Esophagus muscularis mucosa (tissue), 4 donors: ENCODE data around the gene HAGH. TPM values are rescaled to one million over a fixed set of nuclear protein-coding genes. Genes with fewer than 3 reads are reported as not detected.

Experiments used
- DNase-seq: peaks from one replicate; pipeline ENCODE4 v3.0.0-alpha.2; 2017; ENCODE audit errors: extremely low spot score
- H3K27ac ChIP-seq, 4 donors: fragments of 200-600 bp; sonication (generic); replicated peaks in 1 of 4; 1 replicate in 3 of 4; 2 replicates in 1 of 4; pipeline ENCODE4 v1.5.1; 2016 to 2019; ENCODE audit warnings: mild to moderate bottlenecking in 1 of 4
- H3K27me3 ChIP-seq, 4 donors: fragments of 200-600 bp; sonication (generic); one replicate each; pipeline versions ENCODE4 v1.5.1 to v1.6.0; 2016 to 2019
- H3K36me3 ChIP-seq, 4 donors: fragments of 200-600 bp; sonication (generic); one replicate each; pipeline ENCODE4 v1.5.1; 2016 to 2019
- H3K4me1 ChIP-seq, 4 donors: fragments of 200-600 bp; sonication (generic); one replicate each; pipeline ENCODE4 v1.5.1; 2016 to 2019
- H3K4me3 ChIP-seq, 4 donors: fragments of 200-600 bp; sonication (generic); 1 replicate in 2 of 4; 2 replicates in 2 of 4; pipeline ENCODE4 v1.5.1; 2016 to 2019; ENCODE audit warnings: mild to moderate bottlenecking in 4 of 4, moderate library complexity in 1 of 4
- H3K9me3 ChIP-seq, 4 donors: fragments of 200-600 bp; sonication (generic); 1 replicate in 3 of 4; 2 replicates in 1 of 4; pipeline ENCODE4 v1.5.1; 2016 to 2019
- CTCF ChIP-seq, 3 experiments: fragments of 200-600 bp in 2 of 3; fragments of 450-650 bp in 1 of 3; sonication (generic) in 2 of 3; IDR thresholded peaks; one replicate each; pipeline ENCODE4 v1.5.1; 2017 to 2019; ENCODE audit warnings: antibody characterized with exemption in 3 of 3, mild to moderate bottlenecking in 2 of 3, moderate library complexity in 1 of 3
- EP300 ChIP-seq: sonication (generic); formaldehyde crosslinking; IDR thresholded peaks from one replicate; pipeline ENCODE4 v1.6.1; 2017; ENCODE audit warnings: antibody characterized with exemption
- POLR2A ChIP-seq: fragments of 450-650 bp; IDR thresholded peaks from one replicate; pipeline ENCODE4 v1.6.1; 2017; ENCODE audit warnings: antibody characterized with exemption, moderate library complexity, mild to moderate bottlenecking, low read depth
- POLR2AphosphoS5 ChIP-seq, 2 donors: sonication (generic); formaldehyde crosslinking; IDR thresholded peaks; one replicate each; pipeline ENCODE4 v1.6.1; 2017; ENCODE audit warnings: antibody characterized with exemption in 2 of 2
- WGBS: methylation state at CpG from one replicate; pipeline ENCODE4 v1.1.5; 2018; 5-methylcytosine and 5-hydroxymethylcytosine counted together
- intact Hi-C: fragments of 100-400 bp; cut with DNase I; formaldehyde crosslinking; loops from one replicate; pipeline ENCODE4 v1.15.1; 2023
- total RNA-seq, 4 donors: library from RNA; depleted of rRNA; stranded (reverse); fragments of >200 nt; gene quantifications; one replicate each; pipeline versions ENCODE4 v1.1.0 to v1.2.1, GENCODE V29; 2016

Gene HAGH
- total RNA-seq, 4 donors from 2014 or later: 148 to 264 (median 180) TPM

DNA sequence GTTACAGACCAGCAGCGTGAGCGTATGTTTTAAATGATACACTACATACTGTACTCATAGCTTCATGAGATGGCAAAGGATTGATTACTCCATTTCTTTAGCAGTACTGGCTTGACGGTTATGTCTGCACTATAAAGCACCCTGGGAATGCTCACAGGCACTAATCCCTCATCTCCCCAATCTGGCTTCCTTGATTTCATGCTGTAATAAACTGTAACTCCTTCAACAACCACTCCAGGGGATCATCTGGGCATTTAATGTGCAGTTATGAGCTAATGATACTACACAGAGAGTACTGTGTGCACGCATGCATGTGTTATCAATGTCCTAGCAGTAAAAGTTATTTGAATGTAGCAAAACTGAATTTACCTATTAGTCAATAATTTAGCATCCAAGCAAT, 25.2 kb upstream of the HAGH start:
- intact Hi-C loops: no loop called here
- H3K36me3 ChIP-seq: no peaks in the 10 kb centered on the region
- no peaks in the 10 kb centered on the region for H3K9me3 ChIP-seq
- TF ChIP-seq POLR2A: no peak
- no peak for TF ChIP-seq CTCF (IDR thresholded peaks at IDR 0.05)
- TF ChIP-seq EP300: no peak
- TF ChIP-seq POLR2AphosphoS5 (IDR thresholded peaks at IDR 0.05): no peak
- peaks cover 0 to 31% (median 3%) of the 10 kb centered on the region in 4 donors for H3K27me3 ChIP-seq
- no peak overlapping the region for H3K4me3 ChIP-seq
- 64% methylated on average over 4 of the region's 4 CpGs for WGBS
- no peaks in the 10 kb centered on the region for H3K4me1 ChIP-seq
- no peak for DNase-seq
- no peak overlapping the region for H3K27ac ChIP-seq

- Histone ChIP-seq H3K4me3 (no peak overlapping the region), H3K9me3 (no peaks in the 10 kb centered on the region), H3K4me1 (no peaks in the 10 kb centered on the region), H3K27me3 (peaks cover 0 to 33% (median 3%) of the 10 kb centered on the region in 4 donors), H3K27ac (no peak overlapping the region), H3K36me3 (no peaks in the 10 kb centered on the region)
- TF ChIP-seq POLR2A (no peak), CTCF (IDR thresholded peaks at IDR 0.05) (no peak), EP300 (no peak), POLR2AphosphoS5 (IDR thresholded peaks at IDR 0.05) (no peak)
- 72% methylated on average over 7 of the region's 7 CpGs for WGBS
- DNase-seq: no peak
- intact Hi-C loops: no loop called here
These were observed 24.4 kb upstream of the HAGH start for GRCh38 chr16:1850981-1851380.

- no peaks in the 10 kb centered on the region for H3K4me1 ChIP-seq
- no peaks in the 10 kb centered on the region for H3K36me3 ChIP-seq
- no peak overlapping the region for H3K27ac ChIP-seq
- DNase-seq: no peak
- intact Hi-C loops: no loop called here
- H3K9me3 ChIP-seq: no peaks in the 10 kb centered on the region
- WGBS: 81% methylated on average over 1 of the region's 1 CpG
- H3K27me3 ChIP-seq: peaks cover 0 to 17% (median 0%) of the 10 kb centered on the region in 4 donors
- H3K4me3 ChIP-seq: no peak overlapping the region
- no peak for TF ChIP-seq POLR2AphosphoS5 (IDR thresholded peaks at IDR 0.05)
- no peak for TF ChIP-seq POLR2A
- TF ChIP-seq CTCF (IDR thresholded peaks at IDR 0.05): no peak
- TF ChIP-seq EP300: no peak
These were observed 19.8 kb upstream of the HAGH start for GRCh38 chr16:1846416-1846815.

- intact Hi-C loops: no loop called here
- no peak for DNase-seq
- WGBS: 49% methylated on average over 4 of the region's 4 CpGs
These were observed 19.4 kb upstream of the HAGH start for GRCh38 chr16:1845985-1846384.

More at GRCh38 chr16:1845985-1846384, 19.4 kb upstream of the HAGH start:
- no peaks in the 10 kb centered on the region for H3K4me1 ChIP-seq
- no peak overlapping the region for H3K27ac ChIP-seq
- H3K27me3 ChIP-seq: peaks cover 0 to 14% (median 0%) of the 10 kb centered on the region in 4 donors
- TF ChIP-seq CTCF (IDR thresholded peaks at IDR 0.05) (no peak), POLR2A (no peak), EP300 (no peak), POLR2AphosphoS5 (IDR thresholded peaks at IDR 0.05) (no peak)
- H3K9me3 ChIP-seq: no peaks in the 10 kb centered on the region
- H3K36me3 ChIP-seq: no peaks in the 10 kb centered on the region
- no peak overlapping the region for H3K4me3 ChIP-seq
